HG02970 (cell line): ENCODE measurements around the gene NRN1L.
"Not testable (repeated sequence)": the region's sequence is repeated elsewhere in the genome, so short reads cannot be mapped to it uniquely, and the experiment has no call there.

Experiments used
- ATAC-seq: cut with Tn5 transposase; IDR thresholded peaks from one replicate; pipeline ENCODE4 v1.9.1; 2021; ENCODE audit warnings: mild to moderate bottlenecking, moderate library complexity, moderate number of reproducible peaks; ENCODE audit not compliant: unreplicated experiment, low FRiP score

The NRN1L gene

GRCh38 chr16:67860589-67861398, 23.9 kb upstream of the NRN1L start:
- no peak for ATAC-seq

- ATAC-seq = no peak
Measured at GRCh38 chr16:67861877-67862276, 22.8 kb upstream of the NRN1L start.

GRCh38 chr16:67862623-67863583, 21.8 kb upstream of the NRN1L start:
- ATAC-seq = no peak

- ATAC-seq = not testable (repeated sequence)
Measured at GRCh38 chr16:67864044-67864443, 20.6 kb upstream of the NRN1L start.

GRCh38 chr16:67864594-67864993, 20.1 kb upstream of the NRN1L start:
- no peak for ATAC-seq

- ATAC-seq = no peak
Measured at GRCh38 chr16:67865318-67865717, 19.4 kb upstream of the NRN1L start.

GRCh38 chr16:67868290-67868689, 16.4 kb upstream of the NRN1L start:
- ATAC-seq = no peak

GRCh38 chr16:67869653-67870052, 15.0 kb upstream of the NRN1L start:
- ATAC-seq = no peak

- no peak for ATAC-seq
Measured at GRCh38 chr16:67871256-67871655, 13.4 kb upstream of the NRN1L start.

GRCh38 chr16:67872131-67872630, 12.5 kb upstream of the NRN1L start:
- no peak for ATAC-seq

GRCh38 chr16:67872631-67873434, 11.9 kb upstream of the NRN1L start, which contains the start of gene EDC4:
TSS of gene EDC4 (plus strand) at chr16:67873052. CDS start at chr16:67873262, 210 bp downstream.
- peak; percentile 86 for ATAC-seq

GRCh38 chr16:67873435-67874370, 11.0 kb upstream of the NRN1L start:
- ATAC-seq = no peak

- ATAC-seq = no peak
Measured at GRCh38 chr16:67874372-67874771, 10.3 kb upstream of the NRN1L start.

- ATAC-seq = no peak
Measured at GRCh38 chr16:67877064-67877463, 7.6 kb upstream of the NRN1L start.

- no peak for ATAC-seq
Measured at GRCh38 chr16:67878232-67878631, 6.5 kb upstream of the NRN1L start.

- no peak for ATAC-seq
Measured at GRCh38 chr16:67878846-67879245, 5.8 kb upstream of the NRN1L start.

GRCh38 chr16:67879462-67879861, 5.2 kb upstream of the NRN1L start:
- ATAC-seq = no peak

GRCh38 chr16:67879936-67880335, 4.7 kb upstream of the NRN1L start:
- ATAC-seq = no peak

GRCh38 chr16:67880584-67880983, 4.1 kb upstream of the NRN1L start:
- no peak for ATAC-seq
